NT2/D1 (cell line): ENCODE results near the gene SLC22A12.

Source experiments
- DNase-seq: peaks from one replicate; pipeline ENCODE4 v3.0.0-alpha.2; 2011; ENCODE audit warnings: low read depth, low spot score
- H3K27me3 ChIP-seq: 2 replicates; pipeline ENCODE4 v1.6.0; 2011; ENCODE audit warnings: mild to moderate bottlenecking; ENCODE audit not compliant: insufficient read length, insufficient read depth
- H3K36me3 ChIP-seq: 2 replicates; pipeline ENCODE4 v1.6.1; 2011; ENCODE audit warnings: mild to moderate bottlenecking, low read length, mixed read lengths; ENCODE audit not compliant: insufficient read depth, insufficient read length
- H3K4me1 ChIP-seq: 2 replicates; pipeline ENCODE4 v1.5.1; 2011; ENCODE audit not compliant: insufficient read depth, insufficient read length
- H3K4me3 ChIP-seq: 2 replicates; pipeline ENCODE4 v1.5.1; 2011; ENCODE audit warnings: low read depth; ENCODE audit not compliant: insufficient read length
- H3K9ac ChIP-seq: 2 replicates; pipeline ENCODE4 v1.6.0; 2011; ENCODE audit warnings: low read depth; ENCODE audit not compliant: insufficient read length
- H3K9me3 ChIP-seq: 2 replicates; pipeline ENCODE4 v1.5.1; 2011; ENCODE audit warnings: mild to moderate bottlenecking, low read length; ENCODE audit not compliant: insufficient read depth
- SUZ12 ChIP-seq: IDR thresholded peaks from 2 replicates; pipeline ENCODE4 v1.6.1; 2011; ENCODE audit not compliant: insufficient read length, insufficient read depth; ENCODE audit errors: extremely low read depth
- YY1 ChIP-seq: IDR thresholded peaks from 2 replicates; pipeline ENCODE4 v1.6.1; 2011; ENCODE audit not compliant: insufficient read length, insufficient read depth
- ZNF274 ChIP-seq: IDR thresholded peaks from 2 replicates; pipeline ENCODE4 v1.6.1; 2011; ENCODE audit warnings: mild to moderate bottlenecking, low read depth, low read length

Gene SLC22A12

DNA sequence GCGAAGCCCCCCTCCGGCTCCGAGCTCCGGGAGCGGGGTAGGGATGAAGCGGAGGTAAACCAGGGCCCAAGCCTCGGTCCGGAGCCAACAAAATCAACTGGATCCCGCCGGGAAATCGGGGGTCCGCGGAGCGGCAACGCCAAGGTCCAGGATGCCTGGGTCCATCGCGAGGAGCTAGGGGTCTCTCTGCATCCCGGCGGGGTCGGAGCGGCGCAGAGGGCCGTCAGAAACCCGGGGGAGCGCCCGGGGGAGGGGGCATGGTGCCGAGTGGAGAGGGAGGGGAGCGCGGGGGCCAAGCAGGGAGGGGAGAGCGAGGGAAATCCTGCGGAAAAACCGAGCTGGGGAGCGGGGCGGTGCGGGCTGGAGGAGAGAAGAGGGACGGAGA, 51.8 kb downstream of the SLC22A12 start:
- Histone ChIP-seq H3K4me1 (peaks cover 23% of the 10 kb centered on the region), H3K4me3 (peak overlapping the region; percentile 58), H3K27me3 (peaks cover 55% of the 10 kb centered on the region), H3K36me3 (no peaks in the 10 kb centered on the region), H3K9me3 (0 out of 2 replicates have a peak, but pooled peaks cover 6% of the 10 kb centered on the region), H3K9ac (peak overlapping the region; percentile 63)
- TF ChIP-seq SUZ12 (no peak), YY1 (no peak), ZNF274 (no peak)
- DNase-seq = no peak

DNA sequence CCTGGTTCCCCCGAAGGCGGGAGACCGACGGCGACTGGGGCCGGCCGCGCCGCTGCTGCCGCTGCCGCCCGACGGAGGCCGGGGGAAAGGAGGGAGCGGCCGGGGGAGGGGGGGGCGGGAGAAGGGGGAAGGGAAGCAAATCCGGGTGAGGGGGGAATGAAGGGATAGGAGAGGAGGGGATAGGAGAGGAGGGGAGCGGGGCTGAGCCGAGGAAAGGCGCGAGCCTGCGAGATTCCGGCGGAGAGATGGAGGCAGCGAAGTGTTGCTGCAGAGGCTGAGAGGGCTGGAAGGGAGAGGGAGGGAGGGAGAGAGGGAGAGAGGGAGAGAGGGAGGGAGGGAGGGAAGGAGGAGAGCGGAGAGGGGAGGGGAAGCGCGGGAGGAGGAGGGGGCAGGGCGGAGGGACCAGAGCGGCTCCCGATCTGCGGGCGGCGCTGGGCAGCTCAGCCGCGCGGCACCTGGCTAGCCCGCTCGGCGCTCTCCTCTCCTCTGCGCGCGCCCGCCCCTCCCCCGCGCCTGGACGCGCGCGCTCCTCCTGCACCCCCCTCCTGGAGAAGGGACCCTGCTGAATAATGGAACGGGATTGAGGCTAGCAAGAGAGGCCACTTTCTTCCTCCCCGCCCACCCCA, 52.3 kb downstream of the SLC22A12 start:
- no peak for TF ChIP-seq YY1
- TF ChIP-seq ZNF274 = no peak
- TF ChIP-seq SUZ12 = no peak
- H3K4me1 ChIP-seq = peaks cover 23% of the 10 kb centered on the region
- H3K36me3 ChIP-seq = no peaks in the 10 kb centered on the region
- H3K9ac ChIP-seq = peak overlapping the region; percentile 80
- DNase-seq = peak; percentile 63
- peaks cover 51% of the 10 kb centered on the region for H3K27me3 ChIP-seq
- 0 out of 2 replicates have a peak, but pooled peaks cover 6% of the 10 kb centered on the region for H3K9me3 ChIP-seq
- H3K4me3 ChIP-seq = peak overlapping the region; percentile 58

DNA sequence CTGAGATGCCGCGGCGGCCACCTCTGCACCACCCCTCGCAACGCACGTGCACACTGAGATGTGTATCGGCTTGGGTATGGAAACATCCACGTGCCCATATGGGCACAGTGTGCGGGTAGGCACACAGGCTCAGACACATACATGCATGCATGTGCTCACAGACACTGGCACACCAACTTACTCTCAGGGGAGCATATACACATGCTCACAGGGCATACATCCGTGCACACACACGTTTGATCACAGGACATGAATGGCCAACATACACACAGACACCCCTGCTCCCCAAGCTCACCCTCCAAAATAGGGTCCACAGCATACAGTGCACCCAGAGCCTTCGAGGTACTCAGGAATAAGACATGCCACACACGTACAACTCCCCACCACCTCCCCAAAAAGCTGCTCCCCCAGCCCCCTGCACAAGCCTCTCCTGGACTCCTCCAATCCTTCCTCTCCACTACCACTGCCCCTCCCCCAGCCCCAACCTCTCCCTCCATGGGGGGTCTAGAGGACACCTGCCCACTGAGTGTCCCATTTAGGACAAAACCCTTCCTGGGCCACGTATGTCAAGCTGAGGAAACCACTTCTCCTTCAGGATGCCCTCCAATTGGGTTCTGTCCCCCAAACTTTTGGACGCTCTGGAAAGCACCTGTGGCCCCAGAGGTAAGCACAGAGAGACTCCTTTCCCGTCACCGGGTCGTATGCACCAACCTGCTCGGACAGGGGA, 53.1 kb downstream of the SLC22A12 start:
- Histone ChIP-seq H3K9me3 (0 out of 2 replicates have a peak, but pooled peaks cover 6% of the 10 kb centered on the region), H3K9ac (peak overlapping the region; percentile 80), H3K27me3 (peaks cover 44% of the 10 kb centered on the region), H3K36me3 (no peaks in the 10 kb centered on the region), H3K4me1 (peaks cover 23% of the 10 kb centered on the region), H3K4me3 (peak overlapping the region; percentile 46)
- no peak for DNase-seq
- TF ChIP-seq SUZ12 (no peak), ZNF274 (no peak), YY1 (no peak)

DNA sequence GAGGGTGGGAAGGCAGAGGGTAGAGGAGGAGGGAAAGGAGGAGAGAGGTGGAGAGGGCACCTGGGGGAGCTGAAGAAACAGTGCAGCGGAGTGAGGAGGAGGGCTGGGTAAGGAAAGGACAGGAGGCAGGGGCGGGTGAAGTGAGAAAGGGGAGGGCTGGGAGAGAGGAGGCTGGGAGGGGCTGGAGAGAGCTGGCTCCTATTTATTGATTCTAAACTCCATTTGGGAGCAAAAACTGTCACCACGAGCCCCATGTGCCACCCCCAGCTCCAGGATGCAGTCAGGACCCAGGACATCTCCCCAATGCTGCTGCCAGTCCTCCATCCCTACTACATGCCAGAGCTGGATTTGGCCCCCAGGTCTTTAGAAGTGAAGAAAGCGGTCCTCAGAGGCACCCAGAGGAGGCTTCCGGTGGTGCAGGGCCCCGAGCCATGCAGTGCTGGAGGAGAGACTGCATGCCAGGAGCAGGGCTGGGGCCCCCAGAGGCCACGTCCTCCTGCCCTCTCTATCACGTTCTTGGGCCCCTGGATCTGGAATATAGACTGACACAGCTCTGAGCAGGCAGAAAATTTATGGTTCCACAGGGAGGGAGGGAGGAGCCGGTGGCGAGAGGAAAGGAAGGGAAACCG, 53.7 kb downstream of the SLC22A12 start:
- Histone ChIP-seq H3K4me3 (no peak overlapping the region), H3K27me3 (peaks cover 37% of the 10 kb centered on the region), H3K9ac (peak overlapping the region; percentile 29), H3K36me3 (no peaks in the 10 kb centered on the region), H3K4me1 (peaks cover 23% of the 10 kb centered on the region), H3K9me3 (0 out of 2 replicates have a peak, but pooled peaks cover 6% of the 10 kb centered on the region)
- no peak for DNase-seq
- TF ChIP-seq ZNF274 = no peak
- no peak for TF ChIP-seq SUZ12
- TF ChIP-seq YY1 = no peak

DNA sequence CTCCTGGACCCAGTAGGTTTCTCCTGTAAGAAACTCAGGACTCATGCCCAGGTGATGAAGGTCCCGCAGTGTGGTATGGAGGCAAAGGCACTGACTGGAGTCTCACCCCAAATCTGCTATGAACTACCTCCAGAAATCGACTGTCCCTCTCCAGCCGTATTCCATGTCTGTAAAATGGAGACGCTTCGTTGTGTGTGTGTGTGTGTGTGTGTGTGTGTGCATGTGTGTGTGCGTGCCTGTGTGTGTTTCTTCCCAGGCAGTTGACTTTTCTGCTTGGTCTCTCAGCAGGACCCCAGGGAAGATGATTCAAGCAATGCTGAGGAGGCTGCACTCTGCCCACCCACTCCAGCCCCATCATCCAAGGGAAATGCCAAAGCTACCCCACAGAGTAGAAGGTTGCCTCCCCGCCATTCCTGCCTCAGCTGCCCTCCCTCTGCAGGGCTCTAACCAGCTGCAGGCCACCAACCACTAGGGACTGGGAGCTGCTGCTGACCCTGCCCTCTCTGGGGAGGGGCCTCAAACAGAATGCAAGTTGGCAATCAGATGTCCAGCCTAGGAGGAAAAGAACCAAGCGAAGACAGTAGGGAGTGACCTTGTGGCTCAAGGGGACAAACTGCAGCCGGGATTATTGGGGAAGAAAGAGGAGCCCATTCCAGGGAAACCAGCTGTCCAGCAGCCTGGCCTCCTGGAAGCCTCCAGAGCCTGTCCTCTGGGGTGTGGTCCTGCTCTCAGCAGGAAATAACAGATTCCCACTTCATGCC, 56.2 kb downstream of the SLC22A12 start:
- Histone ChIP-seq H3K4me1 (peaks cover 23% of the 10 kb centered on the region), H3K36me3 (no peaks in the 10 kb centered on the region), H3K4me3 (no peak overlapping the region), H3K27me3 (peaks cover 12% of the 10 kb centered on the region), H3K9me3 (no peaks in the 10 kb centered on the region), H3K9ac (no peak overlapping the region)
- no peak for DNase-seq
- no peak for TF ChIP-seq SUZ12
- TF ChIP-seq YY1 = no peak
- no peak for TF ChIP-seq ZNF274

DNA sequence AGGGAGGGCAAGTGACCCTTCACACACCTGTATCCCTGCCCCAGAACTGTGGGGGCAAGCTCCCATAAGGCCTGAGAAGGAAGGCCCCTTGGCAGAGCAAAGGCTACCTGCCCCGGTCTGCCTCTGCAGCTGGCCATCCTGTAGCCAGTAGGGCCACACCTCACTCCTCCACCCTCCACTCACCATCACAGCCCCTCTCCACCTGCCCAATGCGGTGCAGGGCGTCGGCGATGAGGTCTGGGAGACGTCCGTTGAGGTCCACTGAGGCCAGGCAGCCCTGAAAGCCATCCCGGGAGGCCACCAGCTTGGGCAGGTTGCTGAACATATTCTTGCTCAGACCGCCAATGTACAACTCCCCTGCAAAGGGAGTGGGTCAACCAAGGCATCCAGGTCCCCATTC, 57.5 kb downstream of the SLC22A12 start:
- Histone ChIP-seq H3K36me3 (no peaks in the 10 kb centered on the region), H3K4me3 (no peak overlapping the region), H3K27me3 (peaks cover 5% of the 10 kb centered on the region), H3K4me1 (peaks cover 25% of the 10 kb centered on the region), H3K9ac (no peak overlapping the region), H3K9me3 (no peaks in the 10 kb centered on the region)
- TF ChIP-seq ZNF274 (no peak), YY1 (no peak), SUZ12 (no peak)
- DNase-seq = no peak

DNA sequence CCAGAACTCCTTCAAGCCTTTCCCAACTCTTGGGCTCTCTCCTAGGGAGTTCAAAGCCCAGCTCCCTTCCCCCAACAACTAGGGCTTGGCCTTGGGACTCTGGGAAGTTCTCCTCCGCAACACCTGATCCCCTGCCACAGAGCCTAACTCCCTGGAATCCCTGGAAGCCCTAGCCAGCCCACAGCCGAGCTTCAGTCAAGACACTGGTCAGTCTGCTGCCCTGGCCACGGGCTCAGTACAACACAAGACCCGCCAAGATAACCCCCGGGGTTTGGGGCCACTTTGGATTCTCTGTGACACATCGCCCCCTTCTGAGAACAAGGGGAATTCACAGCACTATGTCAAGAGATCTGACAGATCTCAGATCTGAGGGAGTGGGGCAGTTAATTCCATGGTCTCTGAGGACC, 58.3 kb downstream of the SLC22A12 start:
- TF ChIP-seq SUZ12 (no peak), YY1 (no peak), ZNF274 (no peak)
- H3K27me3 ChIP-seq = no peaks in the 10 kb centered on the region
- peak; percentile 35 for DNase-seq

More for the DNA sequence above, 58.3 kb downstream of the SLC22A12 start:
- Histone ChIP-seq H3K4me1 (peaks cover 22% of the 10 kb centered on the region), H3K9me3 (no peaks in the 10 kb centered on the region), H3K36me3 (no peaks in the 10 kb centered on the region), H3K4me3 (no peak overlapping the region), H3K9ac (no peak overlapping the region)
